HG03066 (cell line): ENCODE results near the gene LRRC74B.
"Not testable (repeated sequence)": the region's sequence is repeated elsewhere in the genome, so short reads cannot be mapped to it uniquely, and the experiment has no call there.

Source experiments
- ATAC-seq: cut with Tn5 transposase; IDR thresholded peaks from one replicate; pipeline ENCODE4 v1.9.1; 2021; ENCODE audit warnings: low read depth; ENCODE audit not compliant: unreplicated experiment

The LRRC74B gene

GRCh38 chr22:21073482-21073881, 27.7 kb downstream of the LRRC74B start:
- no peak for ATAC-seq

DNA sequence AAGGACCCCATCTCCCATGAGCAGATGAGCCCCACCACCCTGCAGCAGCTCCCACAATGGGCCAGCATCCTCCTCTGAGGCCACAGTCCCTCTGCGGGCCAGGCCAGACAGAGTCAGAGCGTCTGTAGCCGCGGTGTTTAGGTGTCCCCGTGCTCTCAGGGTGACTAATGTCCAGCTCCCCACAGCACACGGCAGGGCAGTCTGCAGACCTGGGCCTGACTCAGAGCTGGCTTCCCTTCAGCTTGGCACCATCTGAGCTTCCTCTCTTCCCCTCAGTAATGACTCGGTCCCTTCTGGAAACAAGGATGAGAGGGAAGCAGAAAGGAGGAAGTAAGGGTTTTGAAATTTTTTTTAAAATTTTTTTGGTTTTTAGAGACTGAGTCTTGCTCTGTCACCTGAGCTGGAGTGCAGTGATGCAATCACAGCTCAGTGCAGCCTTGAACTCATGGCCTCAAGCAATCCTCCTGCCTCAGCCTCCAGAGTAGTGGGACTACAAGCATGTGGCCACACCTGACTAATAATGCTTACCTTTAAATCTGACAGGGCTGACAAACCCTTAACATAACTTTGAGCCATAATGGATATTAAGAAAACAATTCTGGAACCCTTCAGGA, 28.5 kb downstream of the LRRC74B start:
- no peak for ATAC-seq

- no peak for ATAC-seq
These were observed 29.9 kb downstream of the LRRC74B start for GRCh38 chr22:21075516-21076138.

- ATAC-seq: no peak
These were observed 31.3 kb downstream of the LRRC74B start for GRCh38 chr22:21076912-21077625.

GRCh38 chr22:21077884-21078508, 32.2 kb downstream of the LRRC74B start:
- ATAC-seq: no peak

GRCh38 chr22:21078916-21079315, 33.2 kb downstream of the LRRC74B start:
- ATAC-seq: no peak

GRCh38 chr22:21079493-21079892, 33.7 kb downstream of the LRRC74B start:
- no peak for ATAC-seq

DNA sequence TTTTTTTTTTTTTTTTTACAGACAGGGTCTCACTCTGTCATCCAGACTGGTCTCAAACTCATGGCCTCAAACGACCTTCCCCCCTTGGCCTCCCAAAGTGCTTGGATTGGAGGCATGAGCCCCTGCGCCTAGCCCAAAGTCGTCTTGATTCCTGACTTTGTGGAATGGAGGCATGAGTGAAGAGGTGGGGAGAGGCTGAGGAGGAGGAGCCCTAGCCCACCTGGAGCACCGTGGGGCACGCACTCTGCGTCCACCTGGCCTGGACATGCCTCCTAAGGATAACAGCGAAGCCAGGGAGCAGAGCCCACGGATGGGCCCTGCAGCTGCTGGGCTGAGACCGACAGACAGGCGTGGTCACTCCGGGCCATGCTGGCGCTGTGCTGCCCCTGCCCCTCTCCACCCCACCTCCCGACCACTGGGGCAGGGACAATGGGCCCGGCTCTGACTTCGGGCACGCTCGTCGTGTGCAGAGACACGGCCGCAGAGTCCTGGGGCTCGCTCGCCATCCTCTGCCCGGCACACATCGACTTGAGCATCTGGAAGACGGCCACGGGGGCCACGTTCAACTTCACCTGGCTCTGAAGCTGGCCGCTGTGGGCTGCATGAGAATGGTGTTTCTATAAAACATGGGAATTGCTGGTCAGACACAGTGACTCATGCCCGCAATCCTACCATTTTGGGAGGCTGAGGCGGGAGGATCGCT, 34.8 kb downstream of the LRRC74B start:
- no peak for ATAC-seq

DNA sequence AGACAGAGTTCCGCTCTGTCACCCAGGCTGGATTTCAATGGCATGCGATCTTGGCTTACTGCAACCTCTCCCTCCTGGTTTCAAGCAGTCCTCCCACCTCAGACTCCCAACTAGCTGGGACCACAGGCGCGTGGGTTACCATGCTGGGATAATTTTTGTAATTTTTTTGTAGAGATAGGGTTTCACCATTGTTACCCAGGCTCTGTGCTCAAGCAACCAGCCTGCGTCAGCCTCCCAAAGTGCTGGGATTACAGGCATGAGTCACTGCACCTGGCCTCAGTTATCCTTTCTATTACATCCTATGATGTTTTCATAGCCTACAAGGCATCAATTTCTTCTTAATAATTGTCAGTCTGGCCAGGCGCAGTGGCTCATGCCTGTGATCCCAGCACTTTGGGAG, 36.5 kb downstream of the LRRC74B start:
- no peak for ATAC-seq

GRCh38 chr22:21087119-21087518, 41.4 kb downstream of the LRRC74B start:
- ATAC-seq: no peak

- ATAC-seq: not testable (repeated sequence)
These were observed 42.2 kb downstream of the LRRC74B start for GRCh38 chr22:21087926-21088325.

DNA sequence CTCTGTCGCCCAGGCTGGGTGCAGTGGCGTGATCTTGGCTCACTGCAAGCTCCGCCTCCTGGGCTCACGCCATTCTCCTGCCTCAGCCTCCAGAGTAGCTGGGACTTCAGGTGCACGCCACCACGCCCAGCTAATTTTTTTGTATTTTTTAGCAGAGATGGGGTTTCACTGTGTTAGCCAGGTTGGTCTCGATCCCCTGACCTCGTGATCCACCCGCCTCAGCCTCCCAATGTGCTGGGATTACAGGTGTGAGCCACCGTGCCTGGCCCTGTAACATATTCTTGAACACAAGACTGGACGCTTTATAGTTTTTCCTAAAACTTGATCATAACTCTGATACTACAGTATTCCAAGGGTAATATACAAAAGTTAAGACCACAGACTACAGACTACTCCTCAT, 45.5 kb downstream of the LRRC74B start:
- not testable (repeated sequence) for ATAC-seq

GRCh38 chr22:21092797-21093554, 47.2 kb downstream of the LRRC74B start:
- ATAC-seq: no peak

GRCh38 chr22:21093555-21094137, 47.9 kb downstream of the LRRC74B start:
- ATAC-seq: not testable (repeated sequence)

- ATAC-seq: no peak
These were observed 49.4 kb downstream of the LRRC74B start for GRCh38 chr22:21094911-21095772.

- no peak for ATAC-seq
These were observed 50.0 kb downstream of the LRRC74B start for GRCh38 chr22:21095773-21096107.

- ATAC-seq: not testable (repeated sequence)
These were observed 51.1 kb downstream of the LRRC74B start for GRCh38 chr22:21096878-21097277.

- ATAC-seq: no peak
These were observed 52.4 kb downstream of the LRRC74B start for GRCh38 chr22:21098099-21098671.

DNA sequence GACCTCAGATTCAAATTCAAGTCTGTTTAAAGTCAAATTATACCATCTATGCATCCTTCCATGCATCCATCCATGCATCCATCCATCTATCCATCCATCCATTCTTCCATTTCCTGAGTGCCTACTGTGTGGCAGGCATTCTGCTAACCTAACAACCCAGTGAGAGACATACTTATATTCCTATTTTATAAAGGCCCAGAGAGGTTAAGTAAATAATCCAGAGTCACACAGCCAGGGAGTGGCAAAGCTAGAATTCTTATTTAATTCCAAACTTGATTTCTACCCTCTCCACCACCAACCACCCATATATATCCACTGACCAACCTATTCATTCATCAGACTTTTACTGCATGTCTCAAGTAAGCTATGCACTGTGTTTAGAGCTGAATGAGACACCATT, 53.8 kb downstream of the LRRC74B start:
- ATAC-seq: no peak
